ENCODE measurements around the gene FOXP1.

The FOXP1 gene

GRCh38 chr3:70996082-70996481 is 587.4 kb downstream of the FOXP1 start:
- H3K4me1 Mint-ChIP-seq (ENCODE audit: low read depth): peaks cover 71% of the 10 kb centered on the region
- peaks cover 97% of the 10 kb centered on the region for H3K36me3 Mint-ChIP-seq (ENCODE audit: low read depth)
- no peak overlapping the region for H3K4me3 Mint-ChIP-seq
- H3K9me3 Mint-ChIP-seq: no peaks in the 10 kb centered on the region
- peak overlapping the region; percentile 58 for H3K27ac Mint-ChIP-seq
- no peak for DNase-seq
- H3K27me3 Mint-ChIP-seq: no peaks in the 10 kb centered on the region

- peaks cover 75% of the 10 kb centered on the region for H3K4me1 Mint-ChIP-seq (ENCODE audit: low read depth)
- no peaks in the 10 kb centered on the region for H3K27me3 Mint-ChIP-seq
- H3K27ac Mint-ChIP-seq: peak overlapping the region; percentile 79
- H3K36me3 Mint-ChIP-seq (ENCODE audit: low read depth): peaks cover 99% of the 10 kb centered on the region
- no peaks in the 10 kb centered on the region for H3K9me3 Mint-ChIP-seq
- H3K4me3 Mint-ChIP-seq: no peak overlapping the region
- no peak for DNase-seq
Measured at GRCh38 chr3:70994644-70995043, 588.9 kb downstream of the FOXP1 start.

GRCh38 chr3:70992562-70993204 is 590.8 kb downstream of the FOXP1 start:
- H3K9me3 Mint-ChIP-seq: no peaks in the 10 kb centered on the region
- peaks cover 98% of the 10 kb centered on the region for H3K36me3 Mint-ChIP-seq (ENCODE audit: low read depth)
- no peaks in the 10 kb centered on the region for H3K27me3 Mint-ChIP-seq
- no peak overlapping the region for H3K4me3 Mint-ChIP-seq
- no peak for DNase-seq
- peaks cover 73% of the 10 kb centered on the region for H3K4me1 Mint-ChIP-seq (ENCODE audit: low read depth)
- peak overlapping the region; percentile 87 for H3K27ac Mint-ChIP-seq

GRCh38 chr3:70992131-70992530 is 591.4 kb downstream of the FOXP1 start:
- Mint-ChIP-seq H3K36me3 (ENCODE audit: low read depth) (peaks cover 98% of the 10 kb centered on the region), H3K27me3 (no peaks in the 10 kb centered on the region), H3K9me3 (no peaks in the 10 kb centered on the region), H3K4me3 (no peak overlapping the region), H3K4me1 (ENCODE audit: low read depth) (peaks cover 73% of the 10 kb centered on the region), H3K27ac (peak overlapping the region; percentile 87)
- DNase-seq: no peak

GRCh38 chr3:70990723-70991122 is 592.8 kb downstream of the FOXP1 start:
- H3K27ac Mint-ChIP-seq: peak overlapping the region; percentile 87

GRCh38 chr3:70990185-70990584 is 593.3 kb downstream of the FOXP1 start:
- H3K4me1 Mint-ChIP-seq (ENCODE audit: low read depth): peaks cover 77% of the 10 kb centered on the region
- no peak for DNase-seq
- no peaks in the 10 kb centered on the region for H3K27me3 Mint-ChIP-seq
- H3K36me3 Mint-ChIP-seq (ENCODE audit: low read depth): peaks cover 99% of the 10 kb centered on the region
- H3K9me3 Mint-ChIP-seq: no peaks in the 10 kb centered on the region
- no peak overlapping the region for H3K4me3 Mint-ChIP-seq
- peak overlapping the region; percentile 87 for H3K27ac Mint-ChIP-seq

More at GRCh38 chr3:70990723-70991122, 592.8 kb downstream of the FOXP1 start:
- Mint-ChIP-seq H3K36me3 (ENCODE audit: low read depth) (peaks cover 99% of the 10 kb centered on the region), H3K4me1 (ENCODE audit: low read depth) (peaks cover 75% of the 10 kb centered on the region), H3K27me3 (no peaks in the 10 kb centered on the region), H3K9me3 (no peaks in the 10 kb centered on the region), H3K4me3 (no peak overlapping the region)
- DNase-seq: no peak

GRCh38 chr3:70989174-70989573 is 594.4 kb downstream of the FOXP1 start:
- H3K4me3 Mint-ChIP-seq: no peak overlapping the region
- H3K4me1 Mint-ChIP-seq (ENCODE audit: low read depth): peaks cover 78% of the 10 kb centered on the region

GRCh38 chr3:70988111-70988510 is 595.4 kb downstream of the FOXP1 start:
- Mint-ChIP-seq H3K36me3 (ENCODE audit: low read depth) (peaks cover 99% of the 10 kb centered on the region), H3K4me3 (no peak overlapping the region), H3K9me3 (no peaks in the 10 kb centered on the region), H3K27ac (peak overlapping the region; percentile 78), H3K27me3 (no peaks in the 10 kb centered on the region), H3K4me1 (ENCODE audit: low read depth) (peaks cover 81% of the 10 kb centered on the region)
- DNase-seq: no peak

More at GRCh38 chr3:70989174-70989573, 594.4 kb downstream of the FOXP1 start:
- H3K9me3 Mint-ChIP-seq: no peaks in the 10 kb centered on the region
- H3K27me3 Mint-ChIP-seq: no peaks in the 10 kb centered on the region
- no peak for DNase-seq
- peak overlapping the region; percentile 47 for H3K27ac Mint-ChIP-seq
- peaks cover 99% of the 10 kb centered on the region for H3K36me3 Mint-ChIP-seq (ENCODE audit: low read depth)

GRCh38 chr3:70985572-70985971 is 598.0 kb downstream of the FOXP1 start:
- no peak for DNase-seq
- Mint-ChIP-seq H3K4me3 (no peak overlapping the region), H3K27me3 (no peaks in the 10 kb centered on the region), H3K36me3 (ENCODE audit: low read depth) (peaks cover 99% of the 10 kb centered on the region), H3K9me3 (no peaks in the 10 kb centered on the region), H3K4me1 (ENCODE audit: low read depth) (peaks cover 81% of the 10 kb centered on the region), H3K27ac (peak overlapping the region; percentile 73)

GRCh38 chr3:70984776-70985482 is 598.6 kb downstream of the FOXP1 start:
- Mint-ChIP-seq H3K4me1 (ENCODE audit: low read depth) (peaks cover 81% of the 10 kb centered on the region), H3K36me3 (ENCODE audit: low read depth) (peaks cover 99% of the 10 kb centered on the region), H3K4me3 (no peak overlapping the region), H3K27ac (peak overlapping the region; percentile 67), H3K9me3 (no peaks in the 10 kb centered on the region), H3K27me3 (no peaks in the 10 kb centered on the region)
- no peak for DNase-seq

- H3K4me3 Mint-ChIP-seq: peak overlapping the region; percentile 23
- DNase-seq: peak; percentile 49
- peaks cover 78% of the 10 kb centered on the region for H3K4me1 Mint-ChIP-seq (ENCODE audit: low read depth)
- H3K9me3 Mint-ChIP-seq: no peaks in the 10 kb centered on the region
- no peaks in the 10 kb centered on the region for H3K27me3 Mint-ChIP-seq
- peaks cover 97% of the 10 kb centered on the region for H3K36me3 Mint-ChIP-seq (ENCODE audit: low read depth)
- H3K27ac Mint-ChIP-seq: peak overlapping the region; percentile 95
Measured at GRCh38 chr3:70982700-70983140, 600.8 kb downstream of the FOXP1 start.

GRCh38 chr3:70982284-70982683 is 601.2 kb downstream of the FOXP1 start:
- no peaks in the 10 kb centered on the region for H3K27me3 Mint-ChIP-seq
- peak overlapping the region; percentile 95 for H3K27ac Mint-ChIP-seq
- no peaks in the 10 kb centered on the region for H3K9me3 Mint-ChIP-seq
- peaks cover 97% of the 10 kb centered on the region for H3K36me3 Mint-ChIP-seq (ENCODE audit: low read depth)
- DNase-seq: no peak
- no peak overlapping the region for H3K4me3 Mint-ChIP-seq
- H3K4me1 Mint-ChIP-seq (ENCODE audit: low read depth): peaks cover 75% of the 10 kb centered on the region

GRCh38 chr3:70981231-70981880 is 602.2 kb downstream of the FOXP1 start:
- no peaks in the 10 kb centered on the region for H3K27me3 Mint-ChIP-seq
- no peaks in the 10 kb centered on the region for H3K9me3 Mint-ChIP-seq
- no peak for DNase-seq
- H3K4me1 Mint-ChIP-seq (ENCODE audit: low read depth): peaks cover 73% of the 10 kb centered on the region
- H3K27ac Mint-ChIP-seq: peak overlapping the region; percentile 95
- H3K4me3 Mint-ChIP-seq: peak overlapping the region; percentile 13
- H3K36me3 Mint-ChIP-seq (ENCODE audit: low read depth): peaks cover 97% of the 10 kb centered on the region

- H3K9me3 Mint-ChIP-seq: no peaks in the 10 kb centered on the region
- H3K27me3 Mint-ChIP-seq: no peaks in the 10 kb centered on the region
- H3K4me1 Mint-ChIP-seq (ENCODE audit: low read depth): peaks cover 68% of the 10 kb centered on the region
- DNase-seq: no peak
- H3K4me3 Mint-ChIP-seq: peak overlapping the region; percentile 13
- peaks cover 97% of the 10 kb centered on the region for H3K36me3 Mint-ChIP-seq (ENCODE audit: low read depth)
- H3K27ac Mint-ChIP-seq: peak overlapping the region; percentile 95
Measured at GRCh38 chr3:70980646-70981170, 602.8 kb downstream of the FOXP1 start.
